Amniotic epithelial cell (primary cell): ENCODE results near the gene TEKT3.

Experiments used
- DNase-seq: peaks from one replicate; pipeline ENCODE4 v3.0.0-alpha.2; 2010; ENCODE audit warnings: low read depth

The TEKT3 gene

GRCh38 chr17:15349119-15349518 is 7.7 kb upstream of the TEKT3 start:
- DNase-seq, result no peak

GRCh38 chr17:15348021-15348420 is 6.6 kb upstream of the TEKT3 start:
- peak; percentile 73 for DNase-seq

- DNase-seq, result no peak
Observed at GRCh38 chr17:15346066-15346595, 4.7 kb upstream of the TEKT3 start.

- DNase-seq, result peak; percentile 89
Observed at GRCh38 chr17:15343749-15344148, 2.4 kb upstream of the TEKT3 start.

GRCh38 chr17:15342460-15342859 is 1.1 kb upstream of the TEKT3 start:
- DNase-seq, result no peak

- no peak for DNase-seq
Observed at GRCh38 chr17:15341966-15342365, 569 bp upstream of the TEKT3 start.

GRCh38 chr17:15340966-15341365 is 431 bp downstream of the TEKT3 start:
- no peak for DNase-seq

- no peak for DNase-seq
Observed at GRCh38 chr17:15335446-15335845, 6.0 kb downstream of the TEKT3 start.

- peak; percentile 50 for DNase-seq
Observed at GRCh38 chr17:15334266-15334665, 7.1 kb downstream of the TEKT3 start.

- no peak for DNase-seq
Observed at GRCh38 chr17:15332338-15332737, 9.1 kb downstream of the TEKT3 start.

GRCh38 chr17:15323131-15323530 is 18.3 kb downstream of the TEKT3 start:
- no peak for DNase-seq

- no peak for DNase-seq
Observed at GRCh38 chr17:15321556-15322251, 19.7 kb downstream of the TEKT3 start.

GRCh38 chr17:15319452-15320010 is 21.9 kb downstream of the TEKT3 start:
- DNase-seq, result no peak

- no peak for DNase-seq
Observed at GRCh38 chr17:15311996-15312395, 29.4 kb downstream of the TEKT3 start.

GRCh38 chr17:15309793-15310192 is 31.6 kb downstream of the TEKT3 start:
- DNase-seq, result no peak

- DNase-seq, result no peak
Observed at GRCh38 chr17:15309236-15309635, 32.2 kb downstream of the TEKT3 start.

- no peak for DNase-seq
Observed at GRCh38 chr17:15308758-15309157, 32.6 kb downstream of the TEKT3 start.

- peak; percentile 74 for DNase-seq
Observed at GRCh38 chr17:15307710-15308111, 33.7 kb downstream of the TEKT3 start.

GRCh38 chr17:15303851-15304250 is 37.5 kb downstream of the TEKT3 start:
- DNase-seq, result no peak

- no peak for DNase-seq
Observed at GRCh38 chr17:15303268-15303667, 38.1 kb downstream of the TEKT3 start.

GRCh38 chr17:15301845-15302244 is 39.6 kb downstream of the TEKT3 start:
- no peak for DNase-seq

GRCh38 chr17:15298176-15298575 is 43.2 kb downstream of the TEKT3 start:
- peak; percentile 24 for DNase-seq

- DNase-seq, result no peak
Observed at GRCh38 chr17:15293558-15293957, 47.8 kb downstream of the TEKT3 start.
